ENCODE data around the gene LAMC2.

DNA sequence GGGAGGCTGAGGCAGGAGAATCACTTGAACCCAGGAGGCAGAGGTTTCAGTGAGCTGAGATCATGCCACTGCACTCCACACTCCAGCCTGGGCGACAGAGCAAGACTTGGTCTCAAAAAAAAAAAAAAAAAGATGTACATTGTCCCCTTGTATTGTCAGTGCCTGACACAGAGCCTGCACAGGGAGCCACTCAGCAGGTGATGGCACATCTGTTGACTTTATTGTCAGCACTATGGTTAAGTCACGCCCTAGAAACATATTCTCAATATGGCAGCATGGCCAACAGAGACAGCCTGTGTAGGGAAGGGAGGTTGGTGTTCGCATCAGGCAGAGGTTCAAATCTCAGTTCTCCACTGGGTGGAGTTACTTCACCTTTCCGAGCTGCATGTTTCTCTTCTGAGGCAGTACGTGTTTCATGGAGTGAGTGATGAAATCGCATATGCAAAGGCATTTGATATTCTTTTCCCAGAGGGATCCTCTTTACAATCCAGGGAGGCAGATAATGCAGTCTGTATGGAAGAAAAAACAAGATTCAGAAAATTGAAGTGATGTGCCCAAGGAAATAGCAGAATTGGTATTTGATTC, 20.6 kb downstream of the LAMC2 start:
- TF ChIP-seq, protein P1, sequence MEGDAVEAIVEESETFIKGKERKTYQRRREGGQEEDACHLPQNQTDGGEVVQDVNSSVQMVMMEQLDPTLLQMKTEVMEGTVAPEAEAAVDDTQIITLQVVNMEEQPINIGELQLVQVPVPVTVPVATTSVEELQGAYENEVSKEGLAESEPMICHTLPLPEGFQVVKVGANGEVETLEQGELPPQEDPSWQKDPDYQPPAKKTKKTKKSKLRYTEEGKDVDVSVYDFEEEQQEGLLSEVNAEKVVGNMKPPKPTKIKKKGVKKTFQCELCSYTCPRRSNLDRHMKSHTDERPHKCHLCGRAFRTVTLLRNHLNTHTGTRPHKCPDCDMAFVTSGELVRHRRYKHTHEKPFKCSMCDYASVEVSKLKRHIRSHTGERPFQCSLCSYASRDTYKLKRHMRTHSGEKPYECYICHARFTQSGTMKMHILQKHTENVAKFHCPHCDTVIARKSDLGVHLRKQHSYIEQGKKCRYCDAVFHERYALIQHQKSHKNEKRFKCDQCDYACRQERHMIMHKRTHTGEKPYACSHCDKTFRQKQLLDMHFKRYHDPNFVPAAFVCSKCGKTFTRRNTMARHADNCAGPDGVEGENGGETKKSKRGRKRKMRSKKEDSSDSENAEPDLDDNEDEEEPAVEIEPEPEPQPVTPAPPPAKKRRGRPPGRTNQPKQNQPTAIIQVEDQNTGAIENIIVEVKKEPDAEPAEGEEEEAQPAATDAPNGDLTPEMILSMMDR (IDR thresholded peaks at IDR 0.05): no peak
- no peak for TF ChIP-seq POLR2A (IDR thresholded peaks at IDR 0.05)
